SK-N-SH (cell line): Measurements from ENCODE around the gene IL21R. TPM values are rescaled to one million over a fixed set of nuclear protein-coding genes. Genes with fewer than 3 reads are reported as not detected.

Experiments used
- CTCF ChIA-PET: fragments of 300-600, 350-600 bp; formaldehyde crosslinking; extraction: SDS; loops from one replicate; lab custom pipeline; 2021; lab: Yijun Ruan, JAX
- POLR2A ChIA-PET: fragments of 350-600 bp; sonication (Branson Sonifier 250); formaldehyde crosslinking; extraction: SDS; loops from one replicate; lab custom pipeline; 2020; ENCODE audit warnings: antibody characterized with exemption, inconsistent platforms; lab: Yijun Ruan, JAX
- DNase-seq: peaks from one replicate; pipeline ENCODE4 v3.0.0; 2012
- H2AFZ ChIP-seq: fragments of 200-600 bp; sonication (generic); 2 replicates; pipeline ENCODE4 v1.8.1; 2016; ENCODE audit warnings: antibody characterized with exemption, mild to moderate bottlenecking, low read depth
- H3F3A ChIP-seq: fragments of 200-600 bp; sonication (generic); replicated peaks from 2 replicates; pipeline ENCODE3; 2016; ENCODE audit warnings: antibody characterized with exemption, mild to moderate bottlenecking; ENCODE audit not compliant: insufficient read depth
- H3K27ac ChIP-seq, 2 experiments: fragments of 200-500 bp in 1 of 2; fragments of 200-600 bp in 1 of 2; sonication (Bioruptor generic) in 1 of 2; sonication (generic), shearing (Covaris generic) in 1 of 2; 2 replicates each; pipeline versions ENCODE4 v1.5.1 to v1.6.1; 2014 to 2016; ENCODE audit warnings: low read depth in 2 of 2, inconsistent platforms in 1 of 2, low read length in 1 of 2, mild to moderate bottlenecking in 1 of 2, mixed read lengths in 1 of 2
- H3K27me3 ChIP-seq: fragments of 200-600 bp; sonication (generic), shearing (Covaris generic); 2 replicates; pipeline ENCODE4 v1.6.1; 2016; ENCODE audit warnings: mixed run types; ENCODE audit not compliant: insufficient read depth
- H3K36me3 ChIP-seq, 2 experiments: fragments of 200-500 bp in 1 of 2; fragments of 200-600 bp in 1 of 2; sonication (Bioruptor generic) in 1 of 2; sonication (generic) in 1 of 2; replicated peaks in 1 of 2; 2 replicates each; pipeline versions ENCODE3 to v1.5.1; 2014 to 2016; ENCODE audit warnings: low read length in 1 of 2, mild to moderate bottlenecking in 1 of 2; ENCODE audit not compliant: insufficient read depth in 2 of 2, control insufficient read depth in 1 of 2
- H3K4me1 ChIP-seq, 2 experiments: fragments of 200-500 bp in 1 of 2; fragments of 200-600 bp in 1 of 2; sonication (Bioruptor generic) in 1 of 2; sonication (generic), shearing (Covaris generic) in 1 of 2; 2 replicates each; pipeline versions ENCODE4 v1.5.1 to v1.6.1; 2014 to 2016; ENCODE audit warnings: low read depth in 1 of 2, low read length in 1 of 2, mixed run types in 1 of 2; ENCODE audit not compliant: insufficient read depth in 2 of 2, control insufficient read depth in 1 of 2
- H3K4me2 ChIP-seq: fragments of 200-600 bp; sonication (generic), shearing (Covaris generic); 2 replicates; pipeline ENCODE4 v1.6.1; 2017; ENCODE audit warnings: mixed run types
- H3K4me3 ChIP-seq, 2 experiments: fragments of 200-500 bp in 1 of 2; fragments of 200-600 bp in 1 of 2; sonication (Bioruptor generic) in 1 of 2; sonication (generic), shearing (Covaris generic) in 1 of 2; 2 replicates each; pipeline versions ENCODE4 v1.5.1 to v1.8.1; 2014 to 2016; ENCODE audit warnings: low read depth in 2 of 2, inconsistent platforms in 1 of 2, low read length in 1 of 2, mild to moderate bottlenecking in 1 of 2, mixed read lengths in 1 of 2, moderate library complexity in 1 of 2
- H3K79me2 ChIP-seq: fragments of 200-600 bp; sonication (generic); 2 replicates; pipeline ENCODE4 v1.8.1; 2017; ENCODE audit warnings: mild to moderate bottlenecking; ENCODE audit not compliant: insufficient read depth
- H3K9ac ChIP-seq: fragments of 200-600 bp; sonication (generic); 2 replicates; pipeline ENCODE4 v1.6.1; 2017; ENCODE audit warnings: mixed run types
- H3K9me2 ChIP-seq: fragments of 200-600 bp; sonication (generic); 2 replicates; pipeline ENCODE4 v1.6.1; 2017; ENCODE audit warnings: mixed run types
- H3K9me3 ChIP-seq: fragments of 200-600 bp; sonication (generic); 2 replicates; pipeline ENCODE4 v1.6.1; 2017; ENCODE audit warnings: mixed run types, mild to moderate bottlenecking, moderate library complexity
- H4K20me1 ChIP-seq: fragments of 200-600 bp; sonication (generic); 2 replicates; pipeline ENCODE4 v1.6.1; 2017; ENCODE audit warnings: mild to moderate bottlenecking, mixed run types; ENCODE audit not compliant: insufficient read depth
- CHD2 ChIP-seq: fragments of 150-350 bp; IDR thresholded peaks from 2 replicates; pipeline ENCODE4 v1.6.1; 2018; ENCODE audit warnings: low read length; ENCODE audit not compliant: partially characterized antibody
- FOSL2 ChIP-seq: IDR thresholded peaks from 2 replicates; pipeline ENCODE4 v1.4.0; 2012; ENCODE audit warnings: low read depth, mild to moderate bottlenecking, moderate library complexity, borderline replicate concordance
- GABPA ChIP-seq: IDR thresholded peaks from 2 replicates; pipeline ENCODE4 v1.4.0; 2012; ENCODE audit warnings: low read depth, mild to moderate bottlenecking
- GATA2 ChIP-seq: sonication (generic); formaldehyde crosslinking; IDR thresholded peaks from 2 replicates; pipeline ENCODE4 v1.5.0; 2020; ENCODE audit warnings: mild to moderate bottlenecking, missing genetic modification reagents
- MEF2A ChIP-seq: IDR thresholded peaks from 2 replicates; pipeline ENCODE4 v1.4.0; 2012; ENCODE audit warnings: low read depth, borderline replicate concordance
- NFIC ChIP-seq: IDR thresholded peaks from 2 replicates; pipeline ENCODE4 v1.4.0; 2012; ENCODE audit warnings: borderline replicate concordance
- RCOR1 ChIP-seq: fragments of 150-350 bp; IDR thresholded peaks from 2 replicates; pipeline ENCODE4 v1.6.1; 2017; ENCODE audit warnings: antibody characterized with exemption, low read length
- RFX5 ChIP-seq: IDR thresholded peaks from 2 replicates; pipeline ENCODE4 v1.6.1; 2012; ENCODE audit warnings: mild to moderate bottlenecking, improper control_type of control experiment, low read length
- SIN3A ChIP-seq: IDR thresholded peaks from 2 replicates; pipeline ENCODE4 v1.6.1; 2012; ENCODE audit warnings: low read depth, mild to moderate bottlenecking, low read length, moderate library complexity, borderline replicate concordance
- SMC3 ChIP-seq: IDR thresholded peaks from 2 replicates; pipeline ENCODE4 v1.6.1; 2012; ENCODE audit warnings: low read depth, low read length, improper control_type of control experiment
- TCF12 ChIP-seq: IDR thresholded peaks from 2 replicates; pipeline ENCODE4 v1.4.0; 2012
- WGBS: methylation state at CpG from one replicate; pipeline ENCODE4 v1.1.6; 2017; ENCODE audit warnings: low lambda C conversion rate; 5-methylcytosine and 5-hydroxymethylcytosine counted together
- polyA plus RNA-seq, 3 experiments: library from polyadenylated mRNA; depleted of rRNA; stranded (reverse); fragments of >200 nt; gene quantifications; 2 replicates each; pipeline ENCODE4 v1.2.3, GENCODE V29; 2012
- TF ChIP-seq, protein P1 (sequence below): IDR thresholded peaks from 2 replicates; pipeline ENCODE4 v1.6.1; 2012; ENCODE audit warnings: mild to moderate bottlenecking, low read depth, low read length, moderate library complexity
- TF ChIP-seq, protein P2 (sequence below): IDR thresholded peaks from 2 replicates; pipeline ENCODE4; 2012

The IL21R gene
- polyA plus RNA-seq, 1 of the 3 experiments (the other 2 are of a cell fraction): 0.13 TPM

DNA sequence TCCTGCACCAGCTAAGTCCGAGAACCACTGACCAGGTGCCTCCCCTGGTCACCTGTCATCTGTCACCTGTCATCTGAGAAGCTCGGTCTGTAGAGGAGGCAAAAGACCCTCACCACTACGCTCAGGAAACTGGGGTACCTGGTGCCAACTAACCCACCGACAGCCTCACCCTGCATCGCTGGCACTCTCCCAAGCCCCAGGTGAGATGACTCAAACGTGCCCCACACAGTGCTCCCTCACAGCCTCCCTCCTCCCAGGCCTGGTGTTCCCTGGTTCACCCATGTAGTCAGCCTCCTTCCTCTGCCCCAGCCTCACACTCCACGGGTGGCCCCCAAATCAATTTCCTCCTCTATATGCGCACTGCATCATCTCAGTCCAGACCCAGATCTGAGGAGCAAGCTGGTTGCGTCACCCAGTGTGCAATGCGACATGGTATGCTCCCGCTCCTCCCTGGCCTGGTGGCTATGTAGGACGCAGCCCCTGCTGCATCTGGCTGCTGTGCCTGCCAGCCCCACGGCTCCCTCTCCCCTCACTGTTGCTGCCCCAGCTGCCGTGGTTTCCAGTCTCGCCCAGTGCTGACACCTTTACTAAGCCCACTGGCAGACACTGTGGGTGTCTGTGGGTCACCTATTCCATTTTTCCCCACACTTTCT lies 79.4 kb downstream of the IL21R start:
- 94% methylated on average over 12 of the region's 15 CpGs for WGBS
- Histone ChIP-seq H3K4me3 (no peak overlapping the region), H3K79me2 (no peaks in the 10 kb centered on the region)
- no peak for TF ChIP-seq GABPA
- TF ChIP-seq TCF12: no peak
- no peak for TF ChIP-seq RCOR1
- no peak for TF ChIP-seq GATA2 (CRISPR knock-in tag)
- TF ChIP-seq, protein P1, sequence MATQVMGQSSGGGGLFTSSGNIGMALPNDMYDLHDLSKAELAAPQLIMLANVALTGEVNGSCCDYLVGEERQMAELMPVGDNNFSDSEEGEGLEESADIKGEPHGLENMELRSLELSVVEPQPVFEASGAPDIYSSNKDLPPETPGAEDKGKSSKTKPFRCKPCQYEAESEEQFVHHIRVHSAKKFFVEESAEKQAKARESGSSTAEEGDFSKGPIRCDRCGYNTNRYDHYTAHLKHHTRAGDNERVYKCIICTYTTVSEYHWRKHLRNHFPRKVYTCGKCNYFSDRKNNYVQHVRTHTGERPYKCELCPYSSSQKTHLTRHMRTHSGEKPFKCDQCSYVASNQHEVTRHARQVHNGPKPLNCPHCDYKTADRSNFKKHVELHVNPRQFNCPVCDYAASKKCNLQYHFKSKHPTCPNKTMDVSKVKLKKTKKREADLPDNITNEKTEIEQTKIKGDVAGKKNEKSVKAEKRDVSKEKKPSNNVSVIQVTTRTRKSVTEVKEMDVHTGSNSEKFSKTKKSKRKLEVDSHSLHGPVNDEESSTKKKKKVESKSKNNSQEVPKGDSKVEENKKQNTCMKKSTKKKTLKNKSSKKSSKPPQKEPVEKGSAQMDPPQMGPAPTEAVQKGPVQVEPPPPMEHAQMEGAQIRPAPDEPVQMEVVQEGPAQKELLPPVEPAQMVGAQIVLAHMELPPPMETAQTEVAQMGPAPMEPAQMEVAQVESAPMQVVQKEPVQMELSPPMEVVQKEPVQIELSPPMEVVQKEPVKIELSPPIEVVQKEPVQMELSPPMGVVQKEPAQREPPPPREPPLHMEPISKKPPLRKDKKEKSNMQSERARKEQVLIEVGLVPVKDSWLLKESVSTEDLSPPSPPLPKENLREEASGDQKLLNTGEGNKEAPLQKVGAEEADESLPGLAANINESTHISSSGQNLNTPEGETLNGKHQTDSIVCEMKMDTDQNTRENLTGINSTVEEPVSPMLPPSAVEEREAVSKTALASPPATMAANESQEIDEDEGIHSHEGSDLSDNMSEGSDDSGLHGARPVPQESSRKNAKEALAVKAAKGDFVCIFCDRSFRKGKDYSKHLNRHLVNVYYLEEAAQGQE: no peak
- TF ChIP-seq, protein P2, sequence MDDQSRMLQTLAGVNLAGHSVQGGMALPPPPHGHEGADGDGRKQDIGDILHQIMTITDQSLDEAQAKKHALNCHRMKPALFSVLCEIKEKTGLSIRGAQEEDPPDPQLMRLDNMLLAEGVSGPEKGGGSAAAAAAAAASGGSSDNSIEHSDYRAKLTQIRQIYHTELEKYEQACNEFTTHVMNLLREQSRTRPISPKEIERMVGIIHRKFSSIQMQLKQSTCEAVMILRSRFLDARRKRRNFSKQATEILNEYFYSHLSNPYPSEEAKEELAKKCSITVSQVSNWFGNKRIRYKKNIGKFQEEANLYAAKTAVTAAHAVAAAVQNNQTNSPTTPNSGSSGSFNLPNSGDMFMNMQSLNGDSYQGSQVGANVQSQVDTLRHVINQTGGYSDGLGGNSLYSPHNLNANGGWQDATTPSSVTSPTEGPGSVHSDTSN: no peak
- no peak for TF ChIP-seq RFX5
- TF ChIP-seq CHD2: no peak
- TF ChIP-seq SMC3: no peak
- no peak for TF ChIP-seq NFIC
- TF ChIP-seq SIN3A: no peak
- no peak for TF ChIP-seq FOSL2
- no peak for TF ChIP-seq MEF2A
- TF ChIP-seq, all 33 proteins: peak for 0
- no peaks in the 10 kb centered on the region for H4K20me1 ChIP-seq
- no peak overlapping the region for H3K9ac ChIP-seq
- no peak overlapping the region for H3K27ac ChIP-seq
- no peak overlapping the region for H2AFZ ChIP-seq
- H3F3A ChIP-seq: peaks cover 17% of the 10 kb centered on the region
- ChIA-PET CTCF (interaction anchor here (0.6 kb wide), 1 partner anchor 889 kb away, joined by 3 read pairs; no protein-coding TSS in a partner anchor), POLR2A (no interaction called here)
- H3K4me1 ChIP-seq: peaks cover 0 to 5% of the 10 kb centered on the region in 2 experiments; a peak in 2 of 4 replicates
- no peaks in the 10 kb centered on the region for H3K9me2 ChIP-seq
- no peaks in the 10 kb centered on the region for H3K9me3 ChIP-seq
- peaks cover 60 to 82% of the 10 kb centered on the region in 2 experiments for H3K36me3 ChIP-seq
- no peaks in the 10 kb centered on the region for H3K27me3 ChIP-seq
- no peak for DNase-seq
- no peak overlapping the region for H3K4me2 ChIP-seq
